MCF 10A (cell line): Measurements from ENCODE around the gene PTPRG. TPM values are rescaled to one million over a fixed set of nuclear protein-coding genes. Genes with fewer than 3 reads are reported as not detected.

ENCODE experiments used
- BruUV-seq: library from RNA; stranded (reverse); fragments of 400-500 nt; replicated peaks from 2 replicates; lab custom pipeline; 2021; lab: Mats Ljungman, UMichigan
- CTCF ChIA-PET: fragments of 300-600 bp; sonication (Branson Sonifier 250); formaldehyde crosslinking; extraction: SDS; loops from one replicate; lab custom pipeline; 2021; ENCODE audit warnings: antibody characterized with exemption, inconsistent platforms; lab: Yijun Ruan, JAX
- POLR2A ChIA-PET: fragments of 300-600, 350-650 bp; sonication (Branson Sonifier 250); formaldehyde crosslinking; extraction: SDS; loops from one replicate; lab custom pipeline; 2020; ENCODE audit warnings: antibody characterized with exemption, inconsistent platforms; lab: Yijun Ruan, JAX
- DNase-seq: peaks from one replicate; pipeline ENCODE4 v3.0.0-alpha.2; 2018; ENCODE audit not compliant: unreplicated experiment
- H3K27ac Mint-ChIP-seq: one replicate; pipeline ENCODE4 v1.8.0; 2022; ENCODE audit warnings: mild to moderate bottlenecking, low read depth, mixed read lengths; ENCODE audit not compliant: unreplicated experiment
- H3K27me3 Mint-ChIP-seq: one replicate; pipeline ENCODE4 v1.8.0; 2022; ENCODE audit warnings: mixed read lengths; ENCODE audit not compliant: insufficient read depth, unreplicated experiment
- H3K36me3 Mint-ChIP-seq: one replicate; pipeline ENCODE4 v1.8.0; 2022; ENCODE audit warnings: mild to moderate bottlenecking, moderate library complexity, mixed read lengths; ENCODE audit not compliant: insufficient read depth, unreplicated experiment
- H3K4me1 Mint-ChIP-seq: one replicate; pipeline ENCODE4 v1.8.0; 2022; ENCODE audit warnings: mixed read lengths; ENCODE audit not compliant: insufficient read depth, unreplicated experiment
- H3K4me3 Mint-ChIP-seq: one replicate; pipeline ENCODE4 v1.8.0; 2022; ENCODE audit warnings: mild to moderate bottlenecking, moderate library complexity, mixed read lengths; ENCODE audit not compliant: unreplicated experiment
- H3K9me3 Mint-ChIP-seq: one replicate; pipeline ENCODE4 v1.8.0; 2022; ENCODE audit warnings: mixed read lengths; ENCODE audit not compliant: unreplicated experiment
- CTCF ChIP-seq: fragments of 200-600 bp; IDR thresholded peaks from one replicate; pipeline ENCODE4 v1.8.0; 2022; ENCODE audit warnings: antibody characterized with exemption, mild to moderate bottlenecking; ENCODE audit not compliant: unreplicated experiment
- intact Hi-C: fragments of 100-400 bp; cut with micrococcal nuclease; formaldehyde crosslinking; loops from 2 replicates; pipeline ENCODE4 v1.14.1; 2022
- total RNA-seq: library from RNA; stranded (reverse); gene quantifications from 2 replicates; pipeline ENCODE4 v1.2.3, GENCODE V29; 2022

PTPRG gene
- total RNA-seq, 1 experiment from 2014 or later: 54.5 TPM

- peaks cover 7% of the 10 kb centered on the region for H3K36me3 Mint-ChIP-seq
- intact Hi-C loops: no loop called here
- ChIA-PET POLR2A (interaction anchor here (0.8 to 2.5 kb wide), 7 partner anchors 11 to 108 kb away, joined by 3 to 15 read pairs (median 4); partner anchors contain the start of gene PTPRG), CTCF (interaction anchor here (1.3 kb wide), 1 partner anchor 14 kb away, joined by 3 read pairs; no protein-coding TSS in a partner anchor)
- H3K9me3 Mint-ChIP-seq: no peaks in the 10 kb centered on the region
- no peak for TF ChIP-seq CTCF
- H3K4me3 Mint-ChIP-seq: no peak overlapping the region
- no TSS peak for BruUV-seq
- no peak for DNase-seq
- H3K27ac Mint-ChIP-seq: peak overlapping the region; percentile 84
- H3K27me3 Mint-ChIP-seq: no peaks in the 10 kb centered on the region
- peaks cover 24% of the 10 kb centered on the region for H3K4me1 Mint-ChIP-seq
Measured at GRCh38 chr3:61669203-61669602, 107.8 kb downstream of the PTPRG start.

- peak; percentile 64 for DNase-seq
- no peak for TF ChIP-seq CTCF
- H3K27ac Mint-ChIP-seq: peak overlapping the region; percentile 84
- peaks cover 21% of the 10 kb centered on the region for H3K4me1 Mint-ChIP-seq
- ChIA-PET CTCF (interaction anchor here (1.3 kb wide), 1 partner anchor 14 kb away, joined by 3 read pairs; no protein-coding TSS in a partner anchor), POLR2A (interaction anchor here (0.8 to 2.5 kb wide), 7 partner anchors 10 to 109 kb away, joined by 3 to 15 read pairs (median 4); partner anchors contain the start of gene PTPRG)
- no peaks in the 10 kb centered on the region for H3K9me3 Mint-ChIP-seq
- BruUV-seq: no TSS peak
- peaks cover 7% of the 10 kb centered on the region for H3K36me3 Mint-ChIP-seq
- H3K4me3 Mint-ChIP-seq: peak overlapping the region; percentile 20
- no peaks in the 10 kb centered on the region for H3K27me3 Mint-ChIP-seq
- intact Hi-C loops: no loop called here
Measured at GRCh38 chr3:61669668-61670299, 108.4 kb downstream of the PTPRG start.

- DNase-seq: no peak
- Mint-ChIP-seq H3K27ac (no peak overlapping the region), H3K27me3 (no peaks in the 10 kb centered on the region), H3K4me1 (peaks cover 16% of the 10 kb centered on the region), H3K4me3 (no peak overlapping the region), H3K36me3 (no peaks in the 10 kb centered on the region), H3K9me3 (no peaks in the 10 kb centered on the region)
- ChIA-PET POLR2A (interaction anchor here (1.1 to 1.3 kb wide), 2 partner anchors 9 to 112 kb away, joined by 4 to 6 read pairs; no protein-coding TSS in a partner anchor), CTCF (interaction anchor here (1.1 kb wide), 1 partner anchor 24 kb away, joined by 8 read pairs; no protein-coding TSS in a partner anchor)
- intact Hi-C loops: no loop called here
- TF ChIP-seq CTCF: no peak
- BruUV-seq: no TSS peak
Measured at GRCh38 chr3:61673651-61674050, 112.3 kb downstream of the PTPRG start.

- intact Hi-C loops: no loop called here
- no peaks in the 10 kb centered on the region for H3K9me3 Mint-ChIP-seq
- H3K4me3 Mint-ChIP-seq: no peak overlapping the region
- H3K27ac Mint-ChIP-seq: no peak overlapping the region
- H3K4me1 Mint-ChIP-seq: peaks cover 6% of the 10 kb centered on the region
- DNase-seq: no peak
- ChIA-PET POLR2A (interaction anchor here (0.6 to 0.9 kb wide), 2 partner anchors 27 to 32 kb away, joined by 3 to 7 read pairs; no protein-coding TSS in a partner anchor), CTCF (interaction anchor here (0.7 to 1.2 kb wide), 3 partner anchors 12 to 25 kb away, joined by 3 to 8 read pairs (median 3); no protein-coding TSS in a partner anchor)
- no TSS peak for BruUV-seq
- TF ChIP-seq CTCF: no peak
- no peaks in the 10 kb centered on the region for H3K27me3 Mint-ChIP-seq
- H3K36me3 Mint-ChIP-seq: no peaks in the 10 kb centered on the region
Measured at GRCh38 chr3:61674596-61674995, 113.2 kb downstream of the PTPRG start.
